A673 (cell line): ENCODE measurements around the gene SEC23A.

Source experiments
- EZH2 ChIP-seq: fragments of 200-600 bp; sonication (generic); IDR thresholded peaks from 2 replicates; pipeline ENCODE4 v1.6.1; 2017; ENCODE audit warnings: borderline replicate concordance, low read depth, mild to moderate bottlenecking, mixed read lengths, antibody characterized with exemption, low read length; ENCODE audit not compliant: poor library complexity, severe bottlenecking
- TF ChIP-seq, protein P1 (sequence below): fragments of 300-800, 200-600 bp; sonication (generic); conservative IDR thresholded peaks from 2 replicates; pipeline ENCODE4 v1.5.1; 2017; ENCODE audit warnings: low read depth, mild to moderate bottlenecking, antibody characterized with exemption, low read length, moderate library complexity, mixed read lengths

DNA sequence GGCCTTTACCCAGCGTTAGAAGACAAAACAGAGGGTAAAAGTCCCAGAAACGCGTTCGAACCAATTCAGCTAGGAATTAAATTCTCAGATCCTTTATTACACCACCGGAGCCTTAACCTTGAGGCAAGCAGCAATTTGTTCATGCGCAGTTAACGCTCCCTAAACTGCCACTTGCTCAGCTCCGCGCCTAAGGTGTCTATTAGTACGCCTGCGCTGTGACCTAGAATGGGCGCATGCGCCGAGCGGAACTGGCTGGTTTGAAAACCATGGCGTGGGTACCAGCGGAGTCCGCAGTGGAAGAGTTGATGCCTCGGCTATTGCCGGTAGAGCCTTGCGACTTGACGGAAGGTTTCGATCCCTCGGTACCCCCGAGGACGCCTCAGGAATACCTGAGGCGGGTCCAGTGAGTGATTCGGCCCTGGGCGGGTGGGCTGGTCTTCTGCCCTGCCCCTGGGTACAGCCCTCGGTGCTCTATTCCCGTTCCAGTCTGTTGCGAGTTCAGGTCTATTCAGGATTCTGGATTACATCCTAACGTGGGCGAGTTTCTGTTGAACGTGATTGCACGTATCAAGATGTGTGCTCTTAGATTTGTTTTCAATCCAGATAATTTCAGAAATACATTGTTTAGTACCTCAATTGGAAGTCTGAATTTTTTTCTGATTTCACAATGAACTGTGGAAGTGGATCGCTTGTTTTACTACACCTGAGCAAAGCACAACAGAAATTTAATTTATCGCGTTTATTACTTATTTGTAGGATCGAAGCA is 11.2 kb upstream of the SEC23A start, which contains the start of gene GEMIN2:
- TF ChIP-seq, protein P1, sequence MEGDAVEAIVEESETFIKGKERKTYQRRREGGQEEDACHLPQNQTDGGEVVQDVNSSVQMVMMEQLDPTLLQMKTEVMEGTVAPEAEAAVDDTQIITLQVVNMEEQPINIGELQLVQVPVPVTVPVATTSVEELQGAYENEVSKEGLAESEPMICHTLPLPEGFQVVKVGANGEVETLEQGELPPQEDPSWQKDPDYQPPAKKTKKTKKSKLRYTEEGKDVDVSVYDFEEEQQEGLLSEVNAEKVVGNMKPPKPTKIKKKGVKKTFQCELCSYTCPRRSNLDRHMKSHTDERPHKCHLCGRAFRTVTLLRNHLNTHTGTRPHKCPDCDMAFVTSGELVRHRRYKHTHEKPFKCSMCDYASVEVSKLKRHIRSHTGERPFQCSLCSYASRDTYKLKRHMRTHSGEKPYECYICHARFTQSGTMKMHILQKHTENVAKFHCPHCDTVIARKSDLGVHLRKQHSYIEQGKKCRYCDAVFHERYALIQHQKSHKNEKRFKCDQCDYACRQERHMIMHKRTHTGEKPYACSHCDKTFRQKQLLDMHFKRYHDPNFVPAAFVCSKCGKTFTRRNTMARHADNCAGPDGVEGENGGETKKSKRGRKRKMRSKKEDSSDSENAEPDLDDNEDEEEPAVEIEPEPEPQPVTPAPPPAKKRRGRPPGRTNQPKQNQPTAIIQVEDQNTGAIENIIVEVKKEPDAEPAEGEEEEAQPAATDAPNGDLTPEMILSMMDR: no peak
- TF ChIP-seq EZH2: no peak
